ENCODE results near the gene ASTL.

The ASTL gene

DNA sequence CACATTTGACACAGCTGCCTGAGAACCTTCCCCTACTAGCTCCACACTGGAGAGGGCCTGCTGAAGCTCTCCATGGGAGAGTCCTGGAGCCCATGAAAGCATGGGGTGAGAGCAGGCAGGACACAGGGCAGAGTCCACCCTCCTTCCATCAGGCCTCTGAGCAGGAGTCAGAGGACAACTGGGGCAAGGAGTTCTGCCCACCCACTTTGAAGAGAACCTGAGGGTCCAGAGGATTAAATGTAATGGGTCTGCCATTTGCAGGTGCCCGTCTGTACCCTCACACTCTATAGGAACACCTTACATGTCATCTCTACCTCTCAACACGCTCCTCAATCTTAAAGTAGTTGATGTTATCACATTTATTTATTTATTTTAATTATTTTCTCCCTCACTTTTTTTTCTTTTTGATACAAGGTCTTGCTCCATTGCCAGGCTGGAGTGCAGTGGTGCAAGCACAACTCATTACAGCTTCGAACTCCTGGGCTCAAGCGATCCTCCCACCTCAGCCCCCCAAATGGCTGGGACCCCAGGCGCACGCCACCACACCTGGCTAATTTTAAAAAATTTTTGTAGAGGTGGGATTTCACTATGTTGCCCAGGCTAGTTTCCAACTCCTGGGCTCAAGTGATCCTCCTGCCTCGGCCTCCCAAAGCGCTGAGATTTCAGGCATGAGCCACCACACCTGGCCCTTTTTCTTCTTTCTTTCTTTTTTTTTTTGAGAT lies 32.1 kb downstream of the ASTL start:
- Histone ChIP-seq H3K27me3 (ENCODE audit: control insufficient read depth, insufficient read depth, low read length) (no peaks in the 10 kb centered on the region), H3K4me3 (ENCODE audit: low read depth, low read length) (no peak overlapping the region), H3K36me3 (ENCODE audit: control insufficient read depth, insufficient read depth, low read length) (no peaks in the 10 kb centered on the region), H3K9me3 (ENCODE audit: control insufficient read depth, insufficient read depth, low read length) (no peaks in the 10 kb centered on the region), H3K9ac (ENCODE audit: low read depth, low read length) (no peak overlapping the region), H3K4me1 (ENCODE audit: control insufficient read depth, insufficient read depth, low read length) (peaks cover 3% of the 10 kb centered on the region)

DNA sequence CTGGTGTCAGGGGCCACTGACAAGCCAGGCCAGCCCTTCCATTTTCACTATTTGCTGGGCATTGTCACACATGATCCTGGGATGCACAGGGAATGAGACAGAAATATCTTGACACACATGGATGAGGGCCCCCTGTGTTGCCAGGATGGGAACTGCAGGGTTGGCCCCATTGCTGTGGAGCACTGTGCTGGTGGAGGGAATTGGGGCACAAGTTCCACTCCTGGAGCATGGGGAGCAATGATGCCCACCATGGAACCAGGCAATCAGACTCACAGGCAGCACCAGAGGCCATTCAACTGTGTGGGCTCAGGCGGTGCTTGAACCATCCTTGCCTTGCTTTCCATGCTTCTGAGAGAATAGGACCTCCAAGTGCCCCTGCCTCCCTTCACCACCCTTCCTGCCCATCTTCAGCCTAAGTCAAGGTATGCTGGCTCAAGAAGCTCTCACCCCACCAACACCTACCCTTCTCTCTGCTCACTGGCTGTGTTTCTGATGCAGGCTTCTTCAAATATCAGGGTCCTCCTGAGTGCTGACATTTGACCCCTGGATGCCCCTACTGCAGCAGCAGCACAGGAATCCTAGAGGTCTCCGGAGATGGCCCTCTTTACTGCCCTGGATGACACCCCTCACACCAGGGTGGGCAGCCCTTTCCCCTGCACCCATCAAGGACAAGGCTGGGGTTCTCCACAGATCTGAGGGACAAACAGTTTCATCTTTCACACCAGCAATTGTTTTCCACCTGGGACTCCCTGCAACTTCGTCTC lies 33.0 kb downstream of the ASTL start:
- Histone ChIP-seq H3K36me3 (ENCODE audit: control insufficient read depth, insufficient read depth, low read length) (no peaks in the 10 kb centered on the region), H3K9me3 (ENCODE audit: control insufficient read depth, insufficient read depth, low read length) (no peaks in the 10 kb centered on the region), H3K4me1 (ENCODE audit: control insufficient read depth, insufficient read depth, low read length) (peaks cover 3% of the 10 kb centered on the region), H3K27me3 (ENCODE audit: control insufficient read depth, insufficient read depth, low read length) (no peaks in the 10 kb centered on the region), H3K4me3 (ENCODE audit: low read depth, low read length) (no peak overlapping the region), H3K9ac (ENCODE audit: low read depth, low read length) (no peak overlapping the region)

- Histone ChIP-seq H3K4me3 (ENCODE audit: low read depth, low read length) (no peak overlapping the region), H3K4me1 (ENCODE audit: control insufficient read depth, insufficient read depth, low read length) (peaks cover 3% of the 10 kb centered on the region), H3K36me3 (ENCODE audit: control insufficient read depth, insufficient read depth, low read length) (no peaks in the 10 kb centered on the region), H3K9me3 (ENCODE audit: control insufficient read depth, insufficient read depth, low read length) (no peaks in the 10 kb centered on the region), H3K27me3 (ENCODE audit: control insufficient read depth, insufficient read depth, low read length) (no peaks in the 10 kb centered on the region), H3K9ac (ENCODE audit: low read depth, low read length) (no peak overlapping the region)
Measured at GRCh38 chr2:96104487-96104861, 33.8 kb downstream of the ASTL start.

- no peak overlapping the region for H3K9ac ChIP-seq (ENCODE audit: low read depth, low read length)
- no peaks in the 10 kb centered on the region for H3K27me3 ChIP-seq (ENCODE audit: control insufficient read depth, insufficient read depth, low read length)
- H3K36me3 ChIP-seq (ENCODE audit: control insufficient read depth, insufficient read depth, low read length), result no peaks in the 10 kb centered on the region
- H3K4me1 ChIP-seq (ENCODE audit: control insufficient read depth, insufficient read depth, low read length), result no peaks in the 10 kb centered on the region
- no peaks in the 10 kb centered on the region for H3K9me3 ChIP-seq (ENCODE audit: control insufficient read depth, insufficient read depth, low read length)
- H3K4me3 ChIP-seq (ENCODE audit: low read depth, low read length), result no peak overlapping the region
Measured at GRCh38 chr2:96103761-96104486, 34.4 kb downstream of the ASTL start.

- no peak overlapping the region for H3K9ac ChIP-seq (ENCODE audit: low read depth, low read length)
- H3K27me3 ChIP-seq (ENCODE audit: control insufficient read depth, insufficient read depth, low read length), result no peaks in the 10 kb centered on the region
Measured at GRCh38 chr2:96103187-96103601, 35.1 kb downstream of the ASTL start.

DNA sequence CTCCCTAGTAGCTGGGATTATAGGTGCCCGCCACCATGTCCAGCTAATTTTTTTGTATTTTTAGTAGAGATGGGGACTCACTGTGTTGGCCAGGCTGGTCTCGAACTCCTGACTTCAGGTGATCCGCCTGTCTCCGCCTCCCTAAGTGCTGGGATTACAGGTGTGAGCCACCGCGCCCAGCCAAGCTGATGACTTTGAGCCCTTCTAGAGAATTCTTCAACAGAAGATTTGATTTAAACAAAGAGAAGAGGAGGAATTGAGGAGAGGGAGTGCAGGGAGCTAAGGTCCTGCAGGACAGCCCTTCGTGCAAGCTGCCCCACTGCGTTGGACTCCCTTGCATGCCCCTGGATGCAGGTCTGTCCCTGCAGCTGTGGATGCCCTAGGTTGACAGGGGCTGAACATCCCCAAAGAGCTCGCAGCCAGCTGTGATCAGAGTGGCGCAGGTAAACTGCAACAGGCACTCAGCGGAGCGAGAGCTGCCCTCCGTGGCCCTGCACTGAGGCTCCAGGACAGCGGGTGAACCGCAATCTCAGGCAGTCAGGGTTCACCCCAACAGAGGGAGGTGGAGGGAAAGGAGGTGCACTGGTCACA lies 35.6 kb downstream of the ASTL start:
- Histone ChIP-seq H3K9ac (ENCODE audit: low read depth, low read length) (no peak overlapping the region), H3K36me3 (ENCODE audit: control insufficient read depth, insufficient read depth, low read length) (no peaks in the 10 kb centered on the region), H3K27me3 (ENCODE audit: control insufficient read depth, insufficient read depth, low read length) (no peaks in the 10 kb centered on the region), H3K4me1 (ENCODE audit: control insufficient read depth, insufficient read depth, low read length) (no peaks in the 10 kb centered on the region), H3K4me3 (ENCODE audit: low read depth, low read length) (no peak overlapping the region), H3K9me3 (ENCODE audit: control insufficient read depth, insufficient read depth, low read length) (no peaks in the 10 kb centered on the region)

More at GRCh38 chr2:96103187-96103601, 35.1 kb downstream of the ASTL start:
- no peak overlapping the region for H3K4me3 ChIP-seq (ENCODE audit: low read depth, low read length)
- H3K36me3 ChIP-seq (ENCODE audit: control insufficient read depth, insufficient read depth, low read length), result no peaks in the 10 kb centered on the region
- H3K9me3 ChIP-seq (ENCODE audit: control insufficient read depth, insufficient read depth, low read length), result no peaks in the 10 kb centered on the region
- H3K4me1 ChIP-seq (ENCODE audit: control insufficient read depth, insufficient read depth, low read length), result no peaks in the 10 kb centered on the region

- H3K4me1 ChIP-seq (ENCODE audit: control insufficient read depth, insufficient read depth, low read length), result no peaks in the 10 kb centered on the region
- H3K9ac ChIP-seq (ENCODE audit: low read depth, low read length), result no peak overlapping the region
- H3K36me3 ChIP-seq (ENCODE audit: control insufficient read depth, insufficient read depth, low read length), result no peaks in the 10 kb centered on the region
- H3K9me3 ChIP-seq (ENCODE audit: control insufficient read depth, insufficient read depth, low read length), result no peaks in the 10 kb centered on the region
- H3K4me3 ChIP-seq (ENCODE audit: low read depth, low read length), result no peak overlapping the region
- no peaks in the 10 kb centered on the region for H3K27me3 ChIP-seq (ENCODE audit: control insufficient read depth, insufficient read depth, low read length)
Measured at GRCh38 chr2:96100893-96101304, 37.4 kb downstream of the ASTL start.

DNA sequence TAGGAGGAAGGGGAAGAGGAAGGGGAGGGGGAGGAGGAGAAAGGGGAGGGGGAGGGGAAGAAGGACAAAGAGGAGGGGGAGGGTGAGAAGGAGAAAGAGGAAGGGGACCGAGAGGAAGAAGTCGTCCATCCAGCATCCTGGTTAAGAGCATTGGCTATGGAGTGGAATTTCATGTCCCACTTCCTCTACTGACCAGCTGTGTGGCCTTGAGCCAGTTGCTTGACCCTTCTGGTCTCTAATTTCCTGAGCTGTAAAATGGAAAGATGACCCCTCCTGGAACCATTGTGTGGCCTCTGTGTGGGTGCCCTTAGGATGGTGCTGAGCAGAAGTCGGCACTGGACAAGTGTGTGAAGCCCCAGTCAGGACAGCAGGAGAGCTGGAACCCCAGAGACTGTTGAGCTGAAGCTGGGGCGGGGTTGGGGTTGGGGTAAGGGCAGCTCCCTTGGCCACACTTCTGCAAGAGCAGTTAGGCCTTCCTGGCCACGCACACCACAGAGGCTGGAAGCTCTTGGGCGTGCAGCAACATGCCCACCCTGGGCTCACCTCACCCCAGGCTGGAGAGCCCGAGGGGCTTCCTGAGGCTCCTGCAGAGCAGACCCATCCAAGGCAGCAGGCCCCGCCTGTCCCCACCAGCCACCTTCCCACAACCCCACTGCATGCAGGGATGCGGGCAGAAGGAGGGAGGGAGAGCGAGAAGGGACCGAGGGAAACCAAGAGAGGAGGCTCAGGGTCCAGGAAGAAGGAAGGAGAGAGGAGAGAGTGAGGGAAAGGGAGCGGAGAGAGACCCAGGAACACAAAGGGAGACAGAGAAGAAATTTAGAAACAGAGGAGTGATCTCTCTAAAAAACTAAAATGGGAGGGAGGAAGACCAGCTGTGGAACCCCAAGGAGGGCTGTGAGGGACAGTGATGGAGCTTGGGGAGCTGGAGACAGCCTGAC lies 38.2 kb downstream of the ASTL start:
- no peaks in the 10 kb centered on the region for H3K36me3 ChIP-seq (ENCODE audit: control insufficient read depth, insufficient read depth, low read length)
- H3K4me3 ChIP-seq (ENCODE audit: low read depth, low read length), result no peak overlapping the region
- no peaks in the 10 kb centered on the region for H3K9me3 ChIP-seq (ENCODE audit: control insufficient read depth, insufficient read depth, low read length)
- H3K27me3 ChIP-seq (ENCODE audit: control insufficient read depth, insufficient read depth, low read length), result no peaks in the 10 kb centered on the region
- H3K4me1 ChIP-seq (ENCODE audit: control insufficient read depth, insufficient read depth, low read length), result no peaks in the 10 kb centered on the region
- H3K9ac ChIP-seq (ENCODE audit: low read depth, low read length), result no peak overlapping the region

GRCh38 chr2:96098900-96099590 lies 39.3 kb downstream of the ASTL start:
- Histone ChIP-seq H3K36me3 (ENCODE audit: control insufficient read depth, insufficient read depth, low read length) (no peaks in the 10 kb centered on the region), H3K9ac (ENCODE audit: low read depth, low read length) (no peak overlapping the region), H3K27me3 (ENCODE audit: control insufficient read depth, insufficient read depth, low read length) (no peaks in the 10 kb centered on the region), H3K4me3 (ENCODE audit: low read depth, low read length) (no peak overlapping the region), H3K4me1 (ENCODE audit: control insufficient read depth, insufficient read depth, low read length) (no peaks in the 10 kb centered on the region), H3K9me3 (ENCODE audit: control insufficient read depth, insufficient read depth, low read length) (no peaks in the 10 kb centered on the region)

- H3K4me3 ChIP-seq (ENCODE audit: low read depth, low read length), result no peak overlapping the region
- H3K4me1 ChIP-seq (ENCODE audit: control insufficient read depth, insufficient read depth, low read length), result no peaks in the 10 kb centered on the region
Measured at GRCh38 chr2:96097951-96098823, 40.1 kb downstream of the ASTL start.

More at GRCh38 chr2:96097951-96098823, 40.1 kb downstream of the ASTL start:
- no peaks in the 10 kb centered on the region for H3K9me3 ChIP-seq (ENCODE audit: control insufficient read depth, insufficient read depth, low read length)
- no peaks in the 10 kb centered on the region for H3K36me3 ChIP-seq (ENCODE audit: control insufficient read depth, insufficient read depth, low read length)
- H3K27me3 ChIP-seq (ENCODE audit: control insufficient read depth, insufficient read depth, low read length), result no peaks in the 10 kb centered on the region
- no peak overlapping the region for H3K9ac ChIP-seq (ENCODE audit: low read depth, low read length)

Measured in iPS-15b (cell line).